LNCaP clone FGC (cell line): ENCODE measurements around the gene PPM1F.

Experiments used
- DNase-seq: peaks from one replicate; pipeline ENCODE4 v3.0.0-alpha.2; 2011; ENCODE audit warnings: low read depth
- H3K4me3 ChIP-seq: 2 replicates; pipeline ENCODE4 v1.5.1; 2011; ENCODE audit warnings: mild to moderate bottlenecking, low read depth, low read length, control low read depth
- CTCF ChIP-seq: IDR thresholded peaks from 2 replicates; pipeline ENCODE4 v1.5.1; 2012; ENCODE audit warnings: mild to moderate bottlenecking; ENCODE audit not compliant: control insufficient read depth, insufficient read depth; ENCODE audit errors: extremely low read depth

Gene PPM1F

GRCh38 chr22:21965762-21966288 lies 13.2 kb upstream of the PPM1F start:
- no peak for DNase-seq

GRCh38 chr22:21964918-21965484 lies 12.4 kb upstream of the PPM1F start:
- DNase-seq: no peak
- no peak overlapping the region for H3K4me3 ChIP-seq
- TF ChIP-seq CTCF: no peak

More at GRCh38 chr22:21965762-21966288, 13.2 kb upstream of the PPM1F start:
- TF ChIP-seq CTCF: no peak
- H3K4me3 ChIP-seq: no peak overlapping the region

- DNase-seq: no peak
- no peak overlapping the region for H3K4me3 ChIP-seq
- TF ChIP-seq CTCF: no peak
Observed at GRCh38 chr22:21964234-21964633, 11.6 kb upstream of the PPM1F start.

GRCh38 chr22:21963790-21964211 lies 11.2 kb upstream of the PPM1F start:
- no peak for TF ChIP-seq CTCF
- no peak for DNase-seq
- H3K4me3 ChIP-seq: no peak overlapping the region

- no peak for TF ChIP-seq CTCF
- no peak for DNase-seq
- H3K4me3 ChIP-seq: no peak overlapping the region
Observed at GRCh38 chr22:21963286-21963685, 10.6 kb upstream of the PPM1F start.

- no peak for DNase-seq
- no peak for TF ChIP-seq CTCF
- H3K4me3 ChIP-seq: no peak overlapping the region
Observed at GRCh38 chr22:21962655-21962949, 10.0 kb upstream of the PPM1F start.

- no peak for TF ChIP-seq CTCF
- no peak overlapping the region for H3K4me3 ChIP-seq
- DNase-seq: no peak
Observed at GRCh38 chr22:21961886-21962654, 9.4 kb upstream of the PPM1F start.
